GM12873 (cell line): ENCODE measurements around the gene LGR6.

Experiments
- TF ChIP-seq, protein P1 (sequence below): IDR thresholded peaks from 2 replicates; pipeline ENCODE4 v1.5.1; 2012; ENCODE audit warnings: low read depth, mild to moderate bottlenecking, moderate library complexity, low read length, control low read depth; ENCODE audit not compliant: insufficient read depth; ENCODE audit errors: missing control alignments

Gene LGR6

DNA sequence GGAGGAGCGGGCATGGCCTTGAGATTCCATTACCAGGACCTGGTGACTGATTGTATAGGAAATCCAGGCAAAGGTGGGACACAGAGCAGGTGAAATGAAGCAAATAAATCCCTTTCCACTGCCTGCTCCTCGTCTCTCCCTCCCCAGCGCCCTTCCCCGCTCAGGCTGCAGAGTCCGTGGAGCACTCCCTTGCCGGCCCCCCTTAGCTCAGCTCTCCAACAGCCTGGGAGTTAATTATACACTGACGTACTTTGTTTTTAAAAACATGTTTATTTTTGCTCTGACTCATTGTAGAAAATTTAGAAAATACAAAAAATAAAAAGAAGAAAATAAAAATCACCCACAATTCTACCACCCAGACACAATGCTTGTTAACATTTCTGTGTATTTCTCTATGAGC lies 61.7 kb downstream of the LGR6 start:
- TF ChIP-seq, protein P1, sequence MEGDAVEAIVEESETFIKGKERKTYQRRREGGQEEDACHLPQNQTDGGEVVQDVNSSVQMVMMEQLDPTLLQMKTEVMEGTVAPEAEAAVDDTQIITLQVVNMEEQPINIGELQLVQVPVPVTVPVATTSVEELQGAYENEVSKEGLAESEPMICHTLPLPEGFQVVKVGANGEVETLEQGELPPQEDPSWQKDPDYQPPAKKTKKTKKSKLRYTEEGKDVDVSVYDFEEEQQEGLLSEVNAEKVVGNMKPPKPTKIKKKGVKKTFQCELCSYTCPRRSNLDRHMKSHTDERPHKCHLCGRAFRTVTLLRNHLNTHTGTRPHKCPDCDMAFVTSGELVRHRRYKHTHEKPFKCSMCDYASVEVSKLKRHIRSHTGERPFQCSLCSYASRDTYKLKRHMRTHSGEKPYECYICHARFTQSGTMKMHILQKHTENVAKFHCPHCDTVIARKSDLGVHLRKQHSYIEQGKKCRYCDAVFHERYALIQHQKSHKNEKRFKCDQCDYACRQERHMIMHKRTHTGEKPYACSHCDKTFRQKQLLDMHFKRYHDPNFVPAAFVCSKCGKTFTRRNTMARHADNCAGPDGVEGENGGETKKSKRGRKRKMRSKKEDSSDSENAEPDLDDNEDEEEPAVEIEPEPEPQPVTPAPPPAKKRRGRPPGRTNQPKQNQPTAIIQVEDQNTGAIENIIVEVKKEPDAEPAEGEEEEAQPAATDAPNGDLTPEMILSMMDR: no peak

DNA sequence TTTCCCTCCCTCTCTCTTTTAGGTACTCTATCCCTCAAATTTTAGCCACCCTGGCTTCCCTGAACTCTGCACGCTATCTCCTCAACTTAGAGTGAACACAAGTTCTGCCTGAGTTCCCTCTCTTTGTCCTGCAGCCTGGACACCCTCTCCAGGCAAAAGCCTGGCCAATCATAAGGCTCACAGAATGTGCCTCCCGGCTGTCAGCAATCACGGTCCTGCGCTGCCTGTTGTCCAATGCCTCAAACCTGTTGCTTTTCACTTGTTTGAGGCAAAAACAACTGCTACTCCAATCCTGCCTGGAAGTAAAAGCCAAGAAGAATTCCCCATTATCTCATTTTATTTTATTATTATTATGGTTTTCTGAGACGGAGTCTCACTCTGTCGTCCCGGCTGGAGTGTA lies 66.1 kb downstream of the LGR6 start:
- TF ChIP-seq, protein P1: no peak

DNA sequence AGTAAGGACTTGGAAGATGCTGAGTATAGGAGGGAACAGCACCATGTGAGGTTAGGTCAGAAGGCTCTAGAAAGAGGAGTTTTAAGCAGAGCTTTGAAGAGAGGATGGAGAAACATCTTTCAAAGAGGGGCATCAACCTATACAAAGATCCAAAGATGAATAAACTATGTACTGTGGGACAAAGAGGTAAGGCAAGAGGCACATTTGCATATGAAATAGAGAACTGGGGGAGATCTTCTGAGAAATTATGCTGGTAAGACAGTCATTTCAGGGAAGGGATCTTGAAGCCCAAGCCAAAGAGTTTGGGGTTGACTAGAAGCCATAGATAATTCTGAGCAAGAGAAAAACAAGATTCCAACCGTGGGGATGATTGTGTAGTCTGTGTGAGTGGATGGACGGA lies 70.0 kb downstream of the LGR6 start:
- TF ChIP-seq, protein P1: no peak

DNA sequence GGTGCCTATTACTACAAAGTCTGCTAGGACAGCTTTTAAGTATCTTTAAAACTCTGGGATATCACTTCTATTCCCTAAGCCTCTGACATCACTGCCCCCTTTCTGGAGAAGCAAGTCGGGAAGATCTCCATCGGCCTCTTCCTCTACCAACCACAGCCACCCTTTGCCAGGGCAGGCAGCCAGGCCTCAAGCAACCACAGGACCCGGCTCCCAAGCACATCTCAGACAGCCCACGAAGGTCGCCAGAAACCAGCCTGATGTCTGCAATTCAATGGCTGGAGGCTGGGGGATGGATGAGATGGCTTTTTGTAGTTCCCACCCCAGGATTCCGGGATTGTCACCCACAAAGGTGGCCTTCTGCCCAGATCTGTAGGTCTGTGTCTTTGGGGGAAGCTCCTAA lies 70.7 kb downstream of the LGR6 start:
- TF ChIP-seq, protein P1: no peak

DNA sequence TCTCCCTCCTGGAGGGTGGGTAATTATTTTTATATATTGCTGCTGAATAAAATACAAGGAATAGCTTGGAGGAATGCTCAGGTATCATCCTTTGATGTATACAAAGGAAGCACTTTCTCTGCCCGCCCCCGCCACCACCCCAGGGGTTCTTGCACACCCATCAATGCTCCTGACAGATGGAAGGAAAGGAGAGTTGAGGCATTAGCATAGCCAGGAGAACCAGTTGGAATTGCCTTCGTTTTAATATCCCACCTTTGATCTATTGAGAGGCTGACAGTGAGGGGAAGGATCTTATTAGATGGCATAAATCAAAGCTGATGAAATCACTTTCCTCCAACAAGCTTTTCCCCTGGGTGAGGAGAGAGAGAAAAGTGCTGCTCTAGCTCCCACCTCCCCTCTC lies 71.1 kb downstream of the LGR6 start:
- TF ChIP-seq, protein P1: no peak

DNA sequence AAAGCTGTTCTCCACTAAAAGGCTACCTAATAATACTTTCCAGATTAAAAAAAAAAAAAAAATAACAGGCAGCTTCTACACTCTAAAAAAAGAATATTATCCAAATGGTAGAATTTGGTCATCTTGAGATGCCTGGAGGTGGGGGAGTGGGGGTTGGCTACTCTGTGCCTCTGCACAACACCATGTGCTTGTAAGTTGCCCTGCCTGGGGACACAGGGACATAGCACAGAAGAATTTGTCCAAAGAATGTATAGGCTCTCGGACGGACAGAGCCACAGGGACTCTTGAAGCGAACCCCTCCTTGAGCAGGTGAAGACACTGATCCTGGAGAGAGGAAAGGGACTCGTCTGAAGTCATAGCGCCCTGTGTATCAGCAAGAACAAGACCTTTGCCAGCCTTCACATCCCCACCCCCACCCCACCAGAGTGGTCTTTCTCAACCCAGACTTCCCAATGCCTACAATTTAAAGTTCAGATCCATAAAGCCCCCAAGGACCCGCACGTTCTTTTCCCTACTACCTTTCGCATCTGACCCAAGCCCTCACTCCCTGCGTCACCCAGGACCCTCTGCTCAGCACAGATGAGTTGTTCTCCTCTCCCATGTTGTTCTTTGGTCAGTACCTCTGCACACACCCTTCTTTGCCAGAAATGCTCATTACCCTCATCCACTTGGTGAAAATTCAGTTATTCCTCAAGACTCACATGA lies 72.6 kb downstream of the LGR6 start:
- TF ChIP-seq, protein P1: no peak

DNA sequence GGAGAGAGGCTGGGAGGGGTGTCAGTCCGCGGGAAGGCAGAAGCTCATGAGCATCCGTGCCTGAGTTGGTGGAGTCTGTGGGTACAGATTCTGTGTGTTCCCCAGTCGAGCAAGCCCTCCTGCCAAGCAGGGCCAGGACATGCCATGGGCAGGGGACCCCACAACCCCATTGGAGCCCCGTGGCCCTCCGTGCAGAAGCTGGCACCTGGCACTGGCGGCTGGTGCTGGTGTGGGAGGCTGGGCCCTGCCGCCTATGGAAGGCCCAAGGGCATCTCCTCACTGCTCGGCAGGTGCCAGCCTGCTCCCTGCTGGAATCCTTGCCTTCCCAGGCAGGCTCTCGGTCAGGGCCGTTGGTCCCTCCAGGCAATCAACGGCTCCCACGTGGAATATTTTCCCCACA lies 74.4 kb downstream of the LGR6 start:
- TF ChIP-seq, protein P1: no peak
